ENCODE measurements around the gene SLC18A2.
"Not testable (repeated sequence)": the region's sequence is repeated elsewhere in the genome, so short reads cannot be mapped to it uniquely, and the experiment has no call there.

The SLC18A2 gene

GRCh38 chr10:117217196-117217761, 23.6 kb upstream of the SLC18A2 start:
- Histone ChIP-seq H3K9ac (ENCODE audit: low read length) (peak overlapping the region; percentile 32), H3K36me3 (ENCODE audit: control insufficient read depth, insufficient read depth, low read length) (no peaks in the 10 kb centered on the region), H3K4me3 (ENCODE audit: low read depth, low read length) (peak overlapping the region; percentile 63), H3K9me3 (ENCODE audit: control insufficient read depth, insufficient read depth, low read depth, low read length) (peaks cover 3% of the 10 kb centered on the region; the same call in 1 of the 2 replicates), H3K27ac (ENCODE audit: low read depth, low read length) (no peak overlapping the region), H3K4me1 (ENCODE audit: control insufficient read depth, insufficient read depth, low read length) (peaks cover 11% of the 10 kb centered on the region; the same call in 1 of the 2 replicates), H3K27me3 (ENCODE audit: control insufficient read depth, insufficient read depth, low read length) (peaks cover 49% of the 10 kb centered on the region)

GRCh38 chr10:117218654-117219053, 22.3 kb upstream of the SLC18A2 start:
- H3K27me3 ChIP-seq (ENCODE audit: control insufficient read depth, insufficient read depth, low read length), result peaks cover 49% of the 10 kb centered on the region
- no peak overlapping the region for H3K27ac ChIP-seq (ENCODE audit: low read depth, low read length)
- H3K9ac ChIP-seq (ENCODE audit: low read length), result no peak overlapping the region
- no peak overlapping the region for H3K4me3 ChIP-seq (ENCODE audit: low read depth, low read length)
- peaks cover 11% of the 10 kb centered on the region; the same call in 1 of the 2 replicates for H3K4me1 ChIP-seq (ENCODE audit: control insufficient read depth, insufficient read depth, low read length)
- H3K36me3 ChIP-seq (ENCODE audit: control insufficient read depth, insufficient read depth, low read length), result no peaks in the 10 kb centered on the region
- H3K9me3 ChIP-seq (ENCODE audit: control insufficient read depth, insufficient read depth, low read depth, low read length), result no peaks in the 10 kb centered on the region

GRCh38 chr10:117221156-117221711, 19.7 kb upstream of the SLC18A2 start:
- Histone ChIP-seq H3K9me3 (ENCODE audit: control insufficient read depth, insufficient read depth, low read depth, low read length) (0 out of 2 replicates have a peak, but pooled peaks cover 2% of the 10 kb centered on the region), H3K27ac (ENCODE audit: low read depth, low read length) (no peak overlapping the region), H3K9ac (ENCODE audit: low read length) (no peak overlapping the region), H3K4me1 (ENCODE audit: control insufficient read depth, insufficient read depth, low read length) (peaks cover 11% of the 10 kb centered on the region; the same call in 1 of the 2 replicates), H3K36me3 (ENCODE audit: control insufficient read depth, insufficient read depth, low read length) (no peaks in the 10 kb centered on the region), H3K27me3 (ENCODE audit: control insufficient read depth, insufficient read depth, low read length) (peaks cover 26% of the 10 kb centered on the region), H3K4me3 (ENCODE audit: low read depth, low read length) (no peak overlapping the region)

GRCh38 chr10:117222552-117222951, 18.4 kb upstream of the SLC18A2 start:
- peaks cover 13% of the 10 kb centered on the region for H3K27me3 ChIP-seq (ENCODE audit: control insufficient read depth, insufficient read depth, low read length)
- 0 out of 2 replicates have a peak, but pooled peaks cover 2% of the 10 kb centered on the region for H3K9me3 ChIP-seq (ENCODE audit: control insufficient read depth, insufficient read depth, low read depth, low read length)
- no peak overlapping the region for H3K27ac ChIP-seq (ENCODE audit: low read depth, low read length)
- H3K4me3 ChIP-seq (ENCODE audit: low read depth, low read length), result no peak overlapping the region
- peaks cover 4% of the 10 kb centered on the region; the same call in 1 of the 2 replicates for H3K4me1 ChIP-seq (ENCODE audit: control insufficient read depth, insufficient read depth, low read length)
- H3K9ac ChIP-seq (ENCODE audit: low read length), result no peak overlapping the region
- H3K36me3 ChIP-seq (ENCODE audit: control insufficient read depth, insufficient read depth, low read length), result no peaks in the 10 kb centered on the region

- Histone ChIP-seq H3K9ac (ENCODE audit: low read length) (no peak overlapping the region), H3K27me3 (ENCODE audit: control insufficient read depth, insufficient read depth, low read length) (peaks cover 10% of the 10 kb centered on the region), H3K9me3 (ENCODE audit: control insufficient read depth, insufficient read depth, low read depth, low read length) (0 out of 2 replicates have a peak, but pooled peaks cover 2% of the 10 kb centered on the region), H3K36me3 (ENCODE audit: control insufficient read depth, insufficient read depth, low read length) (no peaks in the 10 kb centered on the region), H3K4me3 (ENCODE audit: low read depth, low read length) (no peak overlapping the region), H3K27ac (ENCODE audit: low read depth, low read length) (no peak overlapping the region), H3K4me1 (ENCODE audit: control insufficient read depth, insufficient read depth, low read length) (0 out of 2 replicates have a peak, but pooled peaks cover 3% of the 10 kb centered on the region)
Measured at GRCh38 chr10:117222976-117223692, 17.8 kb upstream of the SLC18A2 start.

GRCh38 chr10:117223693-117224430, 17.1 kb upstream of the SLC18A2 start:
- Histone ChIP-seq H3K4me1 (ENCODE audit: control insufficient read depth, insufficient read depth, low read length) (0 out of 2 replicates have a peak, but pooled peaks cover 3% of the 10 kb centered on the region), H3K36me3 (ENCODE audit: control insufficient read depth, insufficient read depth, low read length) (no peaks in the 10 kb centered on the region), H3K4me3 (ENCODE audit: low read depth, low read length) (no peak overlapping the region), H3K27ac (ENCODE audit: low read depth, low read length) (no peak overlapping the region), H3K9ac (ENCODE audit: low read length) (no peak overlapping the region), H3K27me3 (ENCODE audit: control insufficient read depth, insufficient read depth, low read length) (peaks cover 11% of the 10 kb centered on the region; the same call in 1 of the 2 replicates), H3K9me3 (ENCODE audit: control insufficient read depth, insufficient read depth, low read depth, low read length) (0 out of 2 replicates have a peak, but pooled peaks cover 2% of the 10 kb centered on the region)

GRCh38 chr10:117224881-117225280, 16.0 kb upstream of the SLC18A2 start:
- H3K9ac ChIP-seq (ENCODE audit: low read length), result no peak overlapping the region
- H3K36me3 ChIP-seq (ENCODE audit: control insufficient read depth, insufficient read depth, low read length), result no peaks in the 10 kb centered on the region

GRCh38 chr10:117226813-117227451, 14.0 kb upstream of the SLC18A2 start:
- H3K4me1 ChIP-seq (ENCODE audit: control insufficient read depth, insufficient read depth, low read length), result no peaks in the 10 kb centered on the region
- no peak overlapping the region for H3K4me3 ChIP-seq (ENCODE audit: low read depth, low read length)
- H3K36me3 ChIP-seq (ENCODE audit: control insufficient read depth, insufficient read depth, low read length), result no peaks in the 10 kb centered on the region
- H3K27me3 ChIP-seq (ENCODE audit: control insufficient read depth, insufficient read depth, low read length), result peaks cover 14% of the 10 kb centered on the region
- 0 out of 2 replicates have a peak, but pooled peaks cover 8% of the 10 kb centered on the region for H3K9me3 ChIP-seq (ENCODE audit: control insufficient read depth, insufficient read depth, low read depth, low read length)
- H3K27ac ChIP-seq (ENCODE audit: low read depth, low read length), result no peak overlapping the region
- no peak overlapping the region for H3K9ac ChIP-seq (ENCODE audit: low read length)

More at GRCh38 chr10:117224881-117225280, 16.0 kb upstream of the SLC18A2 start:
- Histone ChIP-seq H3K9me3 (ENCODE audit: control insufficient read depth, insufficient read depth, low read depth, low read length) (0 out of 2 replicates have a peak, but pooled peaks cover 7% of the 10 kb centered on the region), H3K4me3 (ENCODE audit: low read depth, low read length) (no peak overlapping the region), H3K27ac (ENCODE audit: low read depth, low read length) (no peak overlapping the region), H3K4me1 (ENCODE audit: control insufficient read depth, insufficient read depth, low read length) (0 out of 2 replicates have a peak, but pooled peaks cover 3% of the 10 kb centered on the region), H3K27me3 (ENCODE audit: control insufficient read depth, insufficient read depth, low read length) (peaks cover 8% of the 10 kb centered on the region; the same call in 1 of the 2 replicates)

- no peak overlapping the region for H3K9ac ChIP-seq (ENCODE audit: low read length)
- H3K4me1 ChIP-seq (ENCODE audit: control insufficient read depth, insufficient read depth, low read length), result no peaks in the 10 kb centered on the region
Measured at GRCh38 chr10:117228210-117228609, 12.7 kb upstream of the SLC18A2 start.

GRCh38 chr10:117230107-117230506, 10.8 kb upstream of the SLC18A2 start:
- not testable (repeated sequence) for H3K27ac ChIP-seq (ENCODE audit: low read depth, low read length); H3K4me1 ChIP-seq (ENCODE audit: control insufficient read depth, insufficient read depth, low read length); H3K4me3 ChIP-seq (ENCODE audit: low read depth, low read length); H3K9me3 ChIP-seq (ENCODE audit: control insufficient read depth, insufficient read depth, low read depth, low read length); H3K9ac ChIP-seq (ENCODE audit: low read length); H3K36me3 ChIP-seq (ENCODE audit: control insufficient read depth, insufficient read depth, low read length)
- peaks cover 22% of the 10 kb centered on the region for H3K27me3 ChIP-seq (ENCODE audit: control insufficient read depth, insufficient read depth, low read length)

More at GRCh38 chr10:117228210-117228609, 12.7 kb upstream of the SLC18A2 start:
- Histone ChIP-seq H3K27ac (ENCODE audit: low read depth, low read length) (no peak overlapping the region), H3K27me3 (ENCODE audit: control insufficient read depth, insufficient read depth, low read length) (peaks cover 16% of the 10 kb centered on the region), H3K4me3 (ENCODE audit: low read depth, low read length) (no peak overlapping the region), H3K36me3 (ENCODE audit: control insufficient read depth, insufficient read depth, low read length) (no peaks in the 10 kb centered on the region), H3K9me3 (ENCODE audit: control insufficient read depth, insufficient read depth, low read depth, low read length) (0 out of 2 replicates have a peak, but pooled peaks cover 8% of the 10 kb centered on the region)
